ENCODE data around the gene RAB11FIP3.

RAB11FIP3 gene

DNA sequence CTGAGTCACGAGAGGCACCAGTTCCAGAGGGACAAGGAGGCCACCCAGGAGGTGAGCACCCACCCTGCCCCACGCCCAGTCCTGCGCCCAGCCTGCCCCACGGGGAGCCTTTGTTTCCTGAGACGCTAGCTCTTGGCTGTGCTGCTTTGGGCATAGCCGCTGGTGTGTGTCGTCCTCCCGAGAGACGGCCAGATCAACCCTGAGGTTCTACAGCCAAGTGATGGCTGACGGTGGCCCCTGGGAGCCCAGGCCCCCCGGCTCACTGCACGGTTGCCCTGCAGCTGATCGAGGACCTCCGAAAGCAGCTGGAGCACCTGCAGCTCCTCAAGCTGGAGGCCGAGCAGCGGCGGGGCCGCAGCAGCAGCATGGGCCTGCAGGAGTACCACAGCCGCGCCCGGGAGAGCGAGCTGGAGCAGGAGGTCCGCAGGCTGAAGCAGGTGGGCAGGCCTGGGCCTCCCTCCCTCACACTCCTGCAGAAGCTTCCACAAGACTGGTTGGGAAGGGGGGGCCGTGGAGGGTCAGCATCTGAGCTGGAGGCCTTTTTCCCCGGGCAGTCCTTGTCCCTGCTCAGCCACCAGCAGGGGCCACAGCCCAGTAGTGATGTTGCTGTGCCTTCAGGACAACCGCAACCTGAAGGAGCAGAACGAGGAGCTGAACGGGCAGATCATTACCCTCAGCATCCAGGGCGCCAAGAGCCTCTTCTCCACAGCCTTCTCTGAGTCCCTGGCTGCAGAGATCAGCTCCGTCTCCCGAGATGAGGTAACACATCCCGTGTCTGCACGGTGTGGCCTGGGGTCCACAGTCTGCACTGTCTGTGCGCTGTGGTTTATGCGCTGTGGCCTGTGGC, 94.6 kb downstream of the RAB11FIP3 start:
- no peak for DNase-seq

GRCh38 chr16:520847-521246, 95.4 kb downstream of the RAB11FIP3 start:
- DNase-seq: no peak

DNA sequence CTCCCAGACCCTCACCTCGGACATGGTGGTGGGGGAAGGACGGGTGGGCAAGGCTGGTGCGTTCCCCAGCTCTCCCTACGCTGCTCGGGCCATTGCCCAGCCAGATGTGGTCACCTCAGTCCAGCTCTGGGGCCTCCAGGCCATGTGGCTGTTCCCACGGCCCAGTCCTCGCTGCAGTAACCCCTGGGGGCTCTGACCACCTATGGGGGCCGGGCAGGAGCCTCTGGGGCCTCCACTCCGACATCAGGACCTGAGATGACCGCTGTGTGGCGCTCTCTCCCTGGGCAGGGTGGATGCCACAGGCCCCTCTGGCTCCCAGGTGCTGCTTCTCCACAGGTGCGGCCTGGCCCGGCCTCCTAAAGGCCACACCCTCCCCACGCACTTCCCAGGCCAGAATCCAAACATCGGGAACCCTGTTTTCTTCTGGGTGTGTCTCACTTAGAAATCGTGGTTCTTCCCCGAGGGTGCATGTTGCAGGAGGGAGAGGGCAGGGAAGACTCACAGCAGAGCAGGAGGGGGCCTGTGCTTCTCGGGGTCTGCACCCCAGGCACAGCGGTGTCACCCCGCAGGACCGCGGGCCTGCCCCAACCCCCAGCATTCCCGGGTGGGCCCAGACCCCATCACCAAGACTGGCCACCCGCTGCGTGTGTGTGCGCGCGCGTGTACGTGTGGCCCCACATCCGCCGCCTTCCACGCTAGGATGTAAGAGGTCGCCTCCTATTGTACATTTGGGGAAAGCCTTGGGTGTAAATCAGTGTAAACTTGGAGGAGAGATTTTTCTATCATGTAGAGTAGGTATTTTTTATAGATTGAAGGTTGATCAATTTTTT, 96.1 kb downstream of the RAB11FIP3 start:
- no peak for DNase-seq

DNA sequence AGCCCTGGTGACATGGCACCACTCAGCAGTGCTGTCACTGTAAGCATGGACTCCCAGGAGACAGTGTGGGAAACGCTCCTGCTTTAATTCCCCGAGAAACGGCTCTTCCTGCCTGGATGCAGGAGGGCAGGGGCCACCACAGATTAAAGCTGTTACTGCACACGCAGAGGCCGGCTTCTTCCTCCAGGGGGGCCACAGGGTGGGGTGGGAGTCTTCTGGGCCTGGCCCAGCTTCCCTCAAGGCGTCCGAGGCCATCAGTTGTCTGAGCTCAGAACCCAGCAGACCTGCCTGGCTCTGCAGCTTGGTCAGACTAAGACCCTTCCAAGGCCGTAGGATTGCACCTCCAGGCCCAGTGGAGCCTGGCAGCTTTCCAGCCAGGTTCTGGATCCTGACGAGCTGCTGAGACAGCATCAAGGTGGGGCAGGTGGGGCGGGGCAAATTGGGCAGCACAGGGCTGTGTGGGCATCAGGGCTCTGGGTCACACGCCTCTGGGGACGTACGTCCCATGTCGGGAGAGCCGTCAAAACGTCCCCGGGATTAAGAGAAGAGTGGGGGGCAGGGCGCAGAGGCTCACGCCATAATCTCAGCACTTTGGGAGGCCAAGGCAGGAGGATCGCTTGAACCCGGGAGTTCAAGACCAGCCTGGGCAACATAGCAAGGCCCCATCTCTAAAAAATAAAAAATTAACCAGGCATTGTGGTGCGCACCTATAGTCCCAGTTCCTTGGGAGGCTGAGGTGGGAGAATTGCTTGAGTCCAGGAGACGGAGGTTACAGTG, 97.1 kb downstream of the RAB11FIP3 start:
- DNase-seq: no peak

GRCh38 chr16:523097-523741, 97.8 kb downstream of the RAB11FIP3 start:
- no peak for DNase-seq

DNA sequence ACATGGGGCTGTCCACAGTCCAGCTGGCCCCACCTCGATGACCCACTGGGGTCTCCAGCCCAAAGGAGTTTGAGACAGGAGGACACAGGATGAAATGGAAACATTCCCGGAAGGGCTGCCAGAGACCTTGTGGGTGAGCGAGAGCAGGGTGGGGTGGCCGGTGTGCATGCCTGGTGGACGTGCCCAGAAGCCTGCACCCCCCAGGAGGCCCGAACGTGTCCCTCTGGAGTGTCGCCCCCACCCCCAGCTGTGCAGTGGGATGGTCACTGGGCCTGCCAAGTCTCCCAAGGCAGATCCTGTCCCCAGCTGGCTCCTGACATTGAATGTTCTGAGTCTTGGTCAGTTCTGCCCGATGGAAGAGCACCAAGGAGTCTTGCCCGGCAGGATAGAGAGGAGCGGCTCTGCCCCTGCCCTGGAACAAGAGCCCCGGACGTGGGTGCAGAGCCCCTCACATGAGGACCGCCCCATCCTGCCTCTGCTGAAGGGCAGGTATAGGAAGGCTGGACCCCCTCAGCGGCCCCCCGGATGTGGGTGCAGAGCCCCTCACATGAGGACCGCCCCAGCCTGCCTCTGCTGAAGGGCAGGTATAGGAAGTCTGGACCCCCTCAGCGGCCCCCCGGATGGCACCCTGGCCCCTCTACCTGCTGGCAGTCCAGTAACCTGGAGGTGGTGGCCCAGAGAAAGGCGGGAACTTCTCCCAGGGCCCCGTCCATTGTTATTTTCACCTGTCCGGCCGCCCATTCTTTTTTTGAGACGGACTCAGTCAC, 99.0 kb downstream of the RAB11FIP3 start:
- no peak for DNase-seq

DNA sequence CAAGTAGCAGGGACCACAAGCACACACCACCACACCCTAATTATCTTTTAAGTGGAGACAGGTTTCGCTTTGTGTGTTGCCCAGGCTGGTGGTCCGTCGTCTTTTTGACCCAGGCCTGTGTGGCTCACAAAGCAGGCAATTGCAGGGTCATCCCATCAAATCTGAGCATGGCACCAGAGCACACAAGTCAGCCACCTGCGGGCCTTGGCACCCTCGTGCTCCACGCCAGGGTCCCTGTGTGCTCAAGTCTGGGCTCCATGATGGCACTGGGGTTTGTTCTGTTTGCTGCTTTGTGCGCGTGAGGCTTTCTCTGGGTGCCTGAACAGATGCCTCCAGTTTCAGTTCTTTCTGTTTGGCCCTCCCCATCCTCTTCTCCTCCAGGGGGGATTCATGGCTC, 99.7 kb downstream of the RAB11FIP3 start:
- no peak for DNase-seq

DNA sequence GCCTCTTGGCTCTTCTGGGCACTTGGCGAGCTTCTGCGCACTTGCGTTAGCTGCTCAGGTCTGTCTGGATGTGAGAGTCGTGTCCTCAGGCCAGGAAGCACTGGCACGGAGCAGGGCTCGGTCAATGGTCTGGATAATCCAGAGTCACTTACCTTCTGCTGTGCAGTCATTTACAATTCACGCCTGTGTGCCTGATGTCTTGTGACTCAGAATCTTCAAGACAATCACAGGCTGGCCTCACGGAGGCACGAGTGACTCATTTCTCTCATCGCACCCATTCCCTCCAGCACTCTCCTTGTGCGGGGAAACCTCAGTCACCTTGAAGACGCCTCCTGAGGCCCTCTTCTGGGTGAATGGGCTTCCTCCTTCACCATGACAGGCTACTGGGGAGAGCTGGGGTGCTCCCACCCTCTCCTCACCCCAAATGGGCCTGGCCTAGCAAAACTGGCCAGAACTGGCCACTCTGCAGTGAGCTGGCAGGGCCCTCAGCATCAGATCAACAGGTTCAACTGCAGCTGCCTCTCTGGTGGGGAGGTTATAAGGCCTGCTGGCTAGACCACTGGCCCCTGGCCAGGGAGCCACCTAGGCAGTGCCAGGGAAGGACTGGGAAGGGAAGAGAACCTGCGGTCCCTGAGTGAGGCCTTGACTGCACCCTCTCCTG, 100.2 kb downstream of the RAB11FIP3 start:
- DNase-seq: peak; percentile 70

- peak; percentile 16 for DNase-seq
These were observed 100.9 kb downstream of the RAB11FIP3 start for GRCh38 chr16:526181-527014.

GRCh38 chr16:527015-527903, 101.8 kb downstream of the RAB11FIP3 start, which contains the start of gene CAPN15:
Gene CAPN15 (plus strand): TSS chr16:527712. CDS start chr16:546839, 19,127 bp downstream.
- peak; percentile 83 for DNase-seq

- DNase-seq: peak; percentile 49
These were observed 102.9 kb downstream of the RAB11FIP3 start for GRCh38 chr16:528111-529011.

- no peak for DNase-seq
These were observed 103.6 kb downstream of the RAB11FIP3 start for GRCh38 chr16:529012-529575.

DNA sequence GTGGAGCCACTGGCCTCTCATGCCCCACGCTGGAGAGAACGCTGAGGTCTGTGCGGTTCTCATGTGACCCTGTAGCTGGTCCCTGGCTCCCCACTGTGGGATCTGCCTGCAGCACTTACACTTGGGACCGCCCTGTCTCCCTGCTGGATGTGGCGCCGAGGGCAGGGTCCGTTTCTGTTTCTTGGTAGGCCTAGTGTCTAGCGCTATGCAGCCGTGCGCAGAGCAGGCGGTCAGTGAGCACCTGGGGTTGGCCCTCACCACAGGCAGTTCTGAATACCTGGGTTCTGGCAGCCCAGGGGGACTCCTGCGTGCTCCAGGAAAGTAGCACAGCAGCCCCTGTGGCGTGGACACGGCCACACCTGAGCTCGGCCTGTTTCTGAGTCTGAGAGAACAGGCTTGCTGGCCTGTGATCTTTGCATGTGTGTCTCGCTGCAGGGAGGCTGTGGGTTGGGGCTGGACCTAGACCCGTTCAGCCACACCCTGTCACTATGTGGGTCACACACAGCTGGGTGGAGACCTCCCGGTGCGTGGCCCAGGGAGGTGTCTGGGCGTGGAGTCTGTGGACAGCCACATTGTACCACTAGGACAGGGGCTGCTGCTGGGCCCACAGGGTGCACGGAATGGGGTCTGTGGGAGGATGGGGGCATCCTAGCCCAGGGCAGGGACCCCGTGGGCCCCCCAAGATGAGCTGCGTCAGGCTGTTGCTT, 104.8 kb downstream of the RAB11FIP3 start:
- no peak for DNase-seq

- DNase-seq: no peak
These were observed 106.2 kb downstream of the RAB11FIP3 start for GRCh38 chr16:531494-532125.

GRCh38 chr16:533391-534123, 108.1 kb downstream of the RAB11FIP3 start:
- no peak for DNase-seq

Data from fibroblast of skin of abdomen (primary cell).